Mesenchymal stem cell (in vitro differentiated cells and primary cell): ENCODE results near the gene CASTOR2.
"Not testable (repeated sequence)": the region's sequence is repeated elsewhere in the genome, so short reads cannot be mapped to it uniquely, and the experiment has no call there.

Experiments
- DNase-seq: peaks from one replicate; pipeline ENCODE4 v3.0.0-alpha.2; 2013
- H2AFZ ChIP-seq: one replicate; pipeline ENCODE4 v1.6.1; 2013; ENCODE audit warnings: low read depth, mild to moderate bottlenecking, control low read depth, inconsistent platforms, low read length, moderate library complexity
- H2AK5ac ChIP-seq: 2 replicates; pipeline ENCODE4 v1.6.1; 2013; ENCODE audit warnings: low read length, moderate library complexity, mild to moderate bottlenecking, inconsistent platforms; ENCODE audit not compliant: severe bottlenecking
- H2BK120ac ChIP-seq: one replicate; pipeline ENCODE4 v1.6.1; 2013; ENCODE audit warnings: low read depth, mild to moderate bottlenecking, inconsistent platforms, low read length, moderate library complexity
- H2BK12ac ChIP-seq, 2 experiments: one replicate each; pipeline ENCODE4 v1.6.1; 2013; ENCODE audit warnings: inconsistent platforms in 2 of 2, low read length in 2 of 2, mild to moderate bottlenecking in 2 of 2, moderate library complexity in 2 of 2, control low read depth in 1 of 2
- H2BK15ac ChIP-seq: one replicate; pipeline ENCODE4 v1.6.1; 2013; ENCODE audit warnings: mild to moderate bottlenecking, low read depth, inconsistent platforms; ENCODE audit not compliant: poor library complexity, severe bottlenecking
- H2BK5ac ChIP-seq: 2 replicates; pipeline ENCODE4 v1.6.1; 2013; ENCODE audit warnings: low read depth, mild to moderate bottlenecking, low read length, control low read depth, inconsistent platforms; ENCODE audit not compliant: poor library complexity, severe bottlenecking
- H3K14ac ChIP-seq, 2 experiments: one replicate each; pipeline ENCODE4 v1.6.1; 2013; ENCODE audit warnings: inconsistent platforms in 2 of 2, low read length in 2 of 2, control low read depth in 1 of 2, mild to moderate bottlenecking in 1 of 2, moderate library complexity in 1 of 2
- H3K18ac ChIP-seq, 2 experiments: one replicate each; pipeline ENCODE4 v1.6.1; 2013; ENCODE audit warnings: inconsistent platforms in 2 of 2, low read length in 2 of 2, control low read depth in 1 of 2, low read depth in 1 of 2, mild to moderate bottlenecking in 1 of 2
- H3K23ac ChIP-seq, 2 experiments: one replicate each; pipeline ENCODE4 v1.6.1; 2013; ENCODE audit warnings: inconsistent platforms in 2 of 2, low read length in 2 of 2, mild to moderate bottlenecking in 2 of 2, moderate library complexity in 2 of 2, control low read depth in 1 of 2
- H3K27ac ChIP-seq: 2 replicates; pipeline ENCODE4 v1.5.1; 2013; ENCODE audit warnings: mild to moderate bottlenecking, moderate library complexity, low read length, control low read depth, inconsistent platforms; ENCODE audit not compliant: poor library complexity, severe bottlenecking
- H3K27me3 ChIP-seq, 2 experiments: 2 replicates each; pipeline versions ENCODE4 v1.6.1 to v1.7.0; 2013; ENCODE audit warnings: low read length in 2 of 2, mild to moderate bottlenecking in 2 of 2, moderate library complexity in 2 of 2, control low read depth in 1 of 2, inconsistent platforms in 1 of 2; ENCODE audit not compliant: control insufficient read depth in 1 of 2, insufficient read depth in 1 of 2
- H3K36me3 ChIP-seq, 2 experiments: 2 replicates each; pipeline versions ENCODE4 v1.6.1 to v1.7.0; 2013; ENCODE audit warnings: low read length in 2 of 2, control low read depth in 1 of 2, inconsistent platforms in 1 of 2, low read depth in 1 of 2, mild to moderate bottlenecking in 1 of 2; ENCODE audit not compliant: insufficient read depth in 2 of 2, control insufficient read depth in 1 of 2
- H3K4ac ChIP-seq, 2 experiments: one replicate each; pipeline ENCODE4 v1.6.1; 2013; ENCODE audit warnings: inconsistent platforms in 2 of 2, low read length in 2 of 2, mild to moderate bottlenecking in 2 of 2, moderate library complexity in 2 of 2, control low read depth in 1 of 2, low read depth in 1 of 2
- H3K4me1 ChIP-seq: 2 replicates; pipeline ENCODE4 v1.6.1; 2013; ENCODE audit warnings: low read depth, low read length, control low read depth; ENCODE audit not compliant: control insufficient read depth, insufficient read depth
- H3K4me2 ChIP-seq: 2 replicates; pipeline ENCODE4 v1.6.1; 2013; ENCODE audit warnings: low read length, mild to moderate bottlenecking, inconsistent platforms; ENCODE audit not compliant: poor library complexity, severe bottlenecking
- H3K4me3 ChIP-seq, 2 experiments: 2 replicates each; pipeline versions ENCODE4 v1.5.1 to v1.7.0; 2013; ENCODE audit warnings: low read length in 2 of 2, mild to moderate bottlenecking in 2 of 2, control low read depth in 1 of 2, low read depth in 1 of 2; ENCODE audit not compliant: insufficient read depth in 1 of 2
- H3K79me1 ChIP-seq: replicated peaks from 2 replicates; pipeline ENCODE4 v1.6.1; 2013; ENCODE audit warnings: mild to moderate bottlenecking, control low read depth, low read length, inconsistent platforms; ENCODE audit not compliant: poor library complexity, severe bottlenecking
- H3K9ac ChIP-seq: 2 replicates; pipeline ENCODE4 v1.7.0; 2013; ENCODE audit warnings: mild to moderate bottlenecking, low read length, moderate library complexity
- H3K9me3 ChIP-seq: 2 replicates; pipeline ENCODE4 v1.7.0; 2013; ENCODE audit warnings: mild to moderate bottlenecking, low read length; ENCODE audit not compliant: control insufficient read depth
- H4K8ac ChIP-seq: one replicate; pipeline ENCODE4 v1.6.1; 2013; ENCODE audit warnings: inconsistent platforms, mild to moderate bottlenecking, low read length, moderate library complexity
- H4K91ac ChIP-seq: one replicate; pipeline ENCODE4 v1.6.1; 2013; ENCODE audit warnings: mild to moderate bottlenecking, low read length, inconsistent platforms
- WGBS: methylation state at CpG from one replicate; pipeline ENCODE4 v1.1.7; 2013; ENCODE audit warnings: mixed read lengths; 5-methylcytosine and 5-hydroxymethylcytosine counted together

The CASTOR2 gene

DNA sequence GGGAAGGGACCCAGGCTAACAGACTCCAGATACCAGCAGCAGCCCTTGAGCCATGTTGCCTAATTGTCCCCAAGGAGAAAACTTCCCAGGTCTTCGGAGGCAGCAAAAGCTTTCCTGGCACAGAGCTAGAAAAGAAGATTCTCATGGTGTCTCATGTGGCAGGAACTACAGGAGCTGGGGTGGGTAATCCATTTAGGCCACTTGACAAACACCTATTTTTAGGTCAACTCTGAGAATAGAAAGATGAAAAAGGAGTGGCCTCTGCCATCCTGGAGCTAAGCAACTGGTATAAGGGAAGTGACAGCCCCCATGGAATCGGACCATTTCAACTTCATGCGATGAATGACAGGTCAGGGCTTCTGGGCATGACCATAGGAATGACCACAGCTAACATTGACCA is 16.8 kb upstream of the CASTOR2 start:
- not testable (repeated sequence) for H3K9me3 ChIP-seq, H3K18ac ChIP-seq
- WGBS: no CpG with 5 or more reads among the region's 3 CpGs

DNA sequence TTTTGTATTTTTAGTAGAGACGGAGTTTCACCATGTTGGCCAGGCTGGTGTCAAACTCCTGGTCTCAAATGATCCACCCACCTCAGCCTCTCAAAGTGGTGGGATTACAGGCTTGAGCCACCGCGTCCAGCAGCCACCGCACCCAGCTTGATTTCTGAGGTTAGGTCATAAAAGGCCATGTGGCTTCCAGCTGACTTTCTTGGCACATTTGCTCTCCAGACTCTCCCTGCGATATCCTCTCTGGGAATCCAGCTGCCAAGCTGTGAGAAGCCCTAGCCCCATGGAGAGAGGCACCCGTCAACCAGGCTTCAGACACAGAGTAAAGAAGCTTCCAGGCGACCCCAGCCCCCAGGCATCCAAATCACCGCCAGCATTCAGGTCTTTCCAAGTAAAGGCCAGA is 10.7 kb upstream of the CASTOR2 start:
- H4K91ac ChIP-seq, H2BK12ac ChIP-seq, H3K9ac ChIP-seq, H3K27ac ChIP-seq, H3K4me1 ChIP-seq, H3K4me2 ChIP-seq, DNase-seq, H3K27me3 ChIP-seq, H3K9me3 ChIP-seq, H2AK5ac ChIP-seq, H3K4me3 ChIP-seq, H3K4ac ChIP-seq, H3K23ac ChIP-seq, H2BK120ac ChIP-seq, H2BK5ac ChIP-seq, H3K14ac ChIP-seq, H4K8ac ChIP-seq, H2BK15ac ChIP-seq, H3K79me1 ChIP-seq, H3K18ac ChIP-seq, H2AFZ ChIP-seq, H3K36me3 ChIP-seq: not testable (repeated sequence)
- WGBS: no CpG with 5 or more reads among the region's 8 CpGs

More for the DNA sequence above, 16.8 kb upstream of the CASTOR2 start:
- H4K8ac ChIP-seq, H3K36me3 ChIP-seq, H2BK12ac ChIP-seq, H3K4me1 ChIP-seq, DNase-seq, H3K4me2 ChIP-seq, H3K27ac ChIP-seq, H2BK120ac ChIP-seq, H2BK15ac ChIP-seq, H3K27me3 ChIP-seq, H2BK5ac ChIP-seq, H3K9ac ChIP-seq, H3K79me1 ChIP-seq, H3K4ac ChIP-seq, H3K14ac ChIP-seq, H3K23ac ChIP-seq, H4K91ac ChIP-seq, H2AFZ ChIP-seq, H3K4me3 ChIP-seq, H2AK5ac ChIP-seq: not testable (repeated sequence)

DNA sequence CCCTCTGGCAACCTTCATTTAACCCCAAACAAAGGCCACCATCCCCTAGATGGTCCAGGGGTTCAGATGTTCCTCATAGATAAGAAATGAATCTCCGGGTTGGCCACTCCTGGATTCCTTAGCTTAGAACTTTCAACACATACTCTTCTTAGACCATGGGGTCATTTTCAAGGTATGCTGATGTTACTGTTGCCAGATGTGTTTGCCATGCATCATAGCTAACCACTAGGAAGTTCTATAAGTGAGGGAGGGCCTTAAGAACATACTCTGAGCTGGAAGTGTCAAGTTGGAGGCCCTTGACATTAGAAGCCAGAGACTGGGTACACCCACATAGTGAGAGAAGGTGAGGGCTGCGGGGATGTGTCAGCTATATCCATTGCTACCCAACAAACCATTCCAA is 6.2 kb upstream of the CASTOR2 start:
- not testable (repeated sequence) for DNase-seq, H3K36me3 ChIP-seq, H4K8ac ChIP-seq, H3K4me1 ChIP-seq, H2BK12ac ChIP-seq, H2BK15ac ChIP-seq, H4K91ac ChIP-seq, H3K23ac ChIP-seq, H2AFZ ChIP-seq, H3K4ac ChIP-seq, H3K9me3 ChIP-seq, H3K14ac ChIP-seq, H3K18ac ChIP-seq, H2AK5ac ChIP-seq, H3K27me3 ChIP-seq, H3K79me1 ChIP-seq, H3K4me3 ChIP-seq, H3K9ac ChIP-seq, H2BK120ac ChIP-seq, H2BK5ac ChIP-seq, H3K4me2 ChIP-seq, H3K27ac ChIP-seq
- no CpG with 5 or more reads among the region's 2 CpGs for WGBS

DNA sequence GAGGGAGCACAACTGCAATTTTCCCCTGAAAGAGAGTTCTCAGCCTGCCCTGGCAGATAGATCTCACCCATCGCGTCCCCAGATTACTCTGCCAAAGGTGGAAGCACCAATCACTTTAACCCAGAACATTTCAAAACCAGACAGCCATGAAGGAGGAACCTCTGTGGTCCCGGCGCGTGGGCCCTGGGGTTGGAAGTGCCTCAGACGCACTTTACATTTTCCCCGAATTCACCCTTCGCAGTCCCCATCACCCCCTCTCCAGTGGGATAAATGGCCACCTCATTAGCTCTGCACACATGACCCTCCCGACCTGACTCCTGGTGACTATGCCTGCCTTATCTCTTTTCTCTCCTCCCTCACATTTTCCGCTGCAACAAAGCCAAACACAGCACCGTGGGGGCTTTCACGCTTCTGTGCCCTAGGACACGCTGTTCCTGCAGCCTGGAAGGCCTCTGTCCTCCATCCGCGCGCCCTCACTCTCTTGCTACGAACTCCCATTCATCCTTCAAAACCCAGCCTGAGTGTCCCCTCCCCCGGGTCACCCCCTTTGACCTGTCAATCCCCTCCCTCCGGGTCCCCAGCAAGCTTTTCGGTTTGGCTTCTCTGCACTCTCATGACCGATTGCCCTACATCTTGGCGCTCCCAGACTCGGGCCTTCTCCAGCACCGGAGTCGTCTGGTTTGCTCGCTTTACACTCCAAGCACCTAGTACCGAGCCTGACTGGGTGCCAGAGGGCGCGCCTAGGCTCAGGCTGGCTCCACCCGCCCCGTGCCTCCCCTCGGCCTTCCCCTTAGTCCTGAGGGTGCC is 598 bp upstream of the CASTOR2 start:
- not testable (repeated sequence) for H3K27ac ChIP-seq, H2BK120ac ChIP-seq, H2AFZ ChIP-seq, H2BK5ac ChIP-seq, H3K4ac ChIP-seq, H2AK5ac ChIP-seq, H3K9ac ChIP-seq, H3K14ac ChIP-seq, H3K4me3 ChIP-seq, H3K18ac ChIP-seq, H2BK12ac ChIP-seq, H4K8ac ChIP-seq, H3K36me3 ChIP-seq, H3K79me1 ChIP-seq, H3K23ac ChIP-seq, H3K4me2 ChIP-seq, DNase-seq, H3K4me1 ChIP-seq, H3K9me3 ChIP-seq, H3K27me3 ChIP-seq, H4K91ac ChIP-seq, H2BK15ac ChIP-seq
- WGBS: 33% methylated on average over 4 of the region's 32 CpGs
